ENCODE measurements around the gene ZNRF1. TPM values are rescaled to one million over a fixed set of nuclear protein-coding genes. Genes with fewer than 3 reads are reported as not detected.
"Not testable (repeated sequence)": the region's sequence is repeated elsewhere in the genome, so short reads cannot be mapped to it uniquely, and the experiment has no call there.

ZNRF1 gene
- total RNA-seq, 4 donors from 2014 or later = 7.5 to 20.7 (median 15.1) TPM

DNA sequence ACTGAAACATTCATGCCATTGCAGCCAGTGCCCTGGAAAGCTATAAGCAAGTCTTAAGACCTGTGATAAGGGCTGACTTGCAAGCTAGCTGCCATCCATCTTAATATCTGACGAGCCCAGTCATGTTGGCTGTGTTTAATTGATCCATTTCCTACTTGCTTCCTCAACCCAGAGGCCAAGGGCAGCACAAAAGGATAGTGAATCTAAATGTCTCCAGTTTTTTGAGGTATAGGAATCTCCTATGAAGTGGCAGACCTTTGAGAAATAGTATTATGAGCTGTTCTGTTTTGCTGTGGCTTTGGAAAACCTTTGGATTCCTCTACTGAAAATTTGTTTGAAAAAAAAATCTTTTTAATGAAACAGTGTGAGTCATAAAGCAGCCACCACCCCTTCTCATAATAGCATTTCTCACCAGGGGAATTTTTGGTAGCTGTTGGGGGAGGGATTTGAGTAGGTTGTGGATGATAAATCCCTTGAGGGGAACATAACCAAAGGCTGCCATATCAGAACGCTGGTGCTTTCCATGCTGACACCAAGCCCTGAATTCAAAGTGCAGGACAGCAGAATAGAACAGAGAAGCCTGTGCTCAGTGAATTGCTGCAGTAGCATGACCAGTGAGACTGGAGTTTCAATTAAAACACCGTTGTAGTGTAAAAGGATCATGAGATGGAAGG, 12.9 kb downstream of the ZNRF1 start:
- ATAC-seq (ENCODE audit: low FRiP score) (peak; percentile 98), DNase-seq (ENCODE audit: low spot score) (no peak)
- TF ChIP-seq, protein P1, sequence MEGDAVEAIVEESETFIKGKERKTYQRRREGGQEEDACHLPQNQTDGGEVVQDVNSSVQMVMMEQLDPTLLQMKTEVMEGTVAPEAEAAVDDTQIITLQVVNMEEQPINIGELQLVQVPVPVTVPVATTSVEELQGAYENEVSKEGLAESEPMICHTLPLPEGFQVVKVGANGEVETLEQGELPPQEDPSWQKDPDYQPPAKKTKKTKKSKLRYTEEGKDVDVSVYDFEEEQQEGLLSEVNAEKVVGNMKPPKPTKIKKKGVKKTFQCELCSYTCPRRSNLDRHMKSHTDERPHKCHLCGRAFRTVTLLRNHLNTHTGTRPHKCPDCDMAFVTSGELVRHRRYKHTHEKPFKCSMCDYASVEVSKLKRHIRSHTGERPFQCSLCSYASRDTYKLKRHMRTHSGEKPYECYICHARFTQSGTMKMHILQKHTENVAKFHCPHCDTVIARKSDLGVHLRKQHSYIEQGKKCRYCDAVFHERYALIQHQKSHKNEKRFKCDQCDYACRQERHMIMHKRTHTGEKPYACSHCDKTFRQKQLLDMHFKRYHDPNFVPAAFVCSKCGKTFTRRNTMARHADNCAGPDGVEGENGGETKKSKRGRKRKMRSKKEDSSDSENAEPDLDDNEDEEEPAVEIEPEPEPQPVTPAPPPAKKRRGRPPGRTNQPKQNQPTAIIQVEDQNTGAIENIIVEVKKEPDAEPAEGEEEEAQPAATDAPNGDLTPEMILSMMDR (IDR thresholded peaks at IDR 0.05) = no peak

DNA sequence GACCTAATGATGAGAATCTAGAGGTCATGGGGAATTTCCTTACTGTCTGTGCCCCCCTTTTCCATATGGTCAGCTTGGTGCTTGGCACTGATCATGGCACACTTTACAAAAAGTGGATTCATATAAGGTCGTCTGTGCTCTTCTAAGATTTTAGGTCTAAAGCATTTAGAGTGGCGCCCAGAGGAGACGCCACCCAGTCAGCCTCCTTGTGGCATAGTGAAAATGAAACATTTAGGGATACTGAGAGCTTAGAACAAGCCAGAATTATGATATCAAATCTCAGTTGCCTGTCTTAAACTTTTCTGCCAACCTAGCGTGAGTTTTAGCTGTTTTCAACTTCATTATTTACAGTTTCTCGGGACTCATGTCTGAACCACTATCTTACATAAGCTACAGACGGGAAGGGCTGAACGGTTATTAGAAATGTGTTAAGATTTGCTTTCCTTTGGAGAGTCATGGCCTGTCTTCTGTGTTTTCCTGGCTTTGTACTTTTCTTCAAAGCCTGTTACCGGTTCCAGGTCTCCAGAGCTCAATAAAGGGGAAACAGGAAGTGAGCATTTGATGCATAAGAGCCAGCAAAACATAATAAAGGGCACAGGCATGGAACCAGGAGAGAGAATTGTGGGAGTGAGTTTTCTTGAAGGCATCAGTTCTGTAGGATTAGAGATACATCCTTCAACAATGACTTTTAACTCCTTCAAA, 13.7 kb downstream of the ZNRF1 start:
- ATAC-seq (ENCODE audit: low FRiP score) (no peak), DNase-seq (ENCODE audit: low spot score) (no peak)
- TF ChIP-seq, protein P1 (IDR thresholded peaks at IDR 0.05) = no peak

GRCh38 chr16:75013123-75013522, 14.3 kb downstream of the ZNRF1 start:
- not testable (repeated sequence) for ATAC-seq (ENCODE audit: low FRiP score); DNase-seq (ENCODE audit: low spot score)

DNA sequence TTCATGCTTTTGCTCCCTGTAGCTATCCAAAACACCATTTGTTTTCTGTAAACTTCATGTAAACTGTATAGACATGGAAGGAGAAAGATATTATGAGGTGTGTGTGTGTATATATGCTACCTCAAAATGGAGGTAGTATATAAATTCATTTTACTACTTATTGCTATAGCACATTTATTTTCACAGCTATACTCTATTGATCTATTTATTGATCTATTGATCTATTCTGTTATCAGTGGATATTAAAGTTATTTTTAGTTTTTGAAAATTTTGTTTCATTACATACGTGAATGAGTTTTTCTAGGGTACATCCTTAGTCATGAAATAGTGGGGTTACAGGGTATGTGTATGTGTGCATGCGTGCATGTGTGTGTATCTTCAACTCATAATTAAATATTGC, 15.5 kb downstream of the ZNRF1 start:
- no peak for DNase-seq (ENCODE audit: low spot score)
- ATAC-seq (ENCODE audit: low FRiP score) = no peak
- TF ChIP-seq, protein P1 (IDR thresholded peaks at IDR 0.05) = no peak

DNA sequence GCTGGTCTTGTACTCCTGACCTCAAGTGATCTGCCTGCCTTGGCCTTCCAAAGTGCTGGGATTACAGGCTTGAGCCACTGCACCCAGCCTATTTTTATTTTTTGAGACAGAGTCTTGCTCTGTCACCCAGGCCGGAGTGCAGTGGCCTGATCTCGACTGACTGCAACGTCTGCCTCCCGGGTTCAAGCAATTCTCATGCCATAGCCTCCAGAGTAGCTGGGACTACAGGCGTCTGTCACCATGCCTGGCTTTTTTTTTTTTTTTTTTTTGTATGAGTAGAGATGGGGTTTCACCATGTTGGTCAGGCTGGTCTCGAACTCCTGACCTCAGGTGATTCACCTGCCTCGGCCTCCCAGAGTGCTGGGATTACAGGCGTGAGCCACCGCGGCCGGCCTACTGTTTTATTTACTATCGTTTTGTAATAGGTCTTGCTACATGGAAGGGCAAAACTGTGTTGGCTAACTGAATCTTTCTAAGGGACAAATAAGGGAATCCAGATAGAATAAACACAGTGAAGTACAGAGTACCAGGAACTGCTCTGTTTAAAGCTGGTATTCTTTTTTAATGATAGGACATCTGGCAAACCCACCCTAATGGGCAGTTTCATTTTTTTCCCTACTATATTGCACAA, 17.7 kb downstream of the ZNRF1 start:
- not testable (repeated sequence) for DNase-seq (ENCODE audit: low spot score); ATAC-seq (ENCODE audit: low FRiP score)

DNA sequence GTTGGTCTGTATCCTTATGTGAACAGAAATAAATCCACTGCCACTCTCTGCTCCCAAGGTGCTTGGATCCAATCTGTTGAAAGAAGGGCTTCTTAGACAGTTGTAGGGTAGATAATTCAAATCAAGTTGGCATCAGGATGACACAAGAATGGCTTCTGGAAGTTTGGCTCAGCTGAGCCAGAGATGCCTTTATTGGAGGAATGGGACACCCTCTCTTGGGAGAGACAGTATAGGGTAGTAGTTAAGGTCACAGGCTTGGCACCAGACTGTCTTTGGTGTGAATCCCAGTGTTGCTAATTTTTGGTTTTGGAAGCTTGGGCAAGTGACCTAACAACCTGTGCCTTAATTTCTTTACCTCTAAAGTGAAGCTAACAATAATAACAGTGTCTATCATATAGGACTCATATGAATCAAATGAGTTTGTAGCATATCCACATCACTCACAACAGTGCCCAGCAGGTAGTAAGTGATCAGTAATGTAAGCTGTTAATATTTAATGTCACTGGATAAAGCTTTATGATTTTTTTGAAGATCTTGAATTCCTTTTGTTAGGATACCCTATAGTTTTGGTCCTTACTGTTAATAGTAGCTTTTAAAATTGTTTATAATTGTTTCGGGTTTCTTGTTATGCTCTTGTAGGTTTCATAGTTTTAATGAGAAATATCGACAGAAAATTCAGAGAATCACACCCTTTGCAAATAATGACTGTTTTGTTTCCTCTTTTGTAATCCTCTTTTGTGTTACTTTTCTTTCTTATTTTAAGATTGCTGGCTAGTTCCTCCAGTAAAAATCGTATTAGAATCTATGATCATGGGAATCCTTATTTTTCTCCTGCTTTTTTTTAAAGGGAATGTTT, 19.1 kb downstream of the ZNRF1 start:
- TF ChIP-seq, protein P1 (IDR thresholded peaks at IDR 0.05) = no peak

DNA sequence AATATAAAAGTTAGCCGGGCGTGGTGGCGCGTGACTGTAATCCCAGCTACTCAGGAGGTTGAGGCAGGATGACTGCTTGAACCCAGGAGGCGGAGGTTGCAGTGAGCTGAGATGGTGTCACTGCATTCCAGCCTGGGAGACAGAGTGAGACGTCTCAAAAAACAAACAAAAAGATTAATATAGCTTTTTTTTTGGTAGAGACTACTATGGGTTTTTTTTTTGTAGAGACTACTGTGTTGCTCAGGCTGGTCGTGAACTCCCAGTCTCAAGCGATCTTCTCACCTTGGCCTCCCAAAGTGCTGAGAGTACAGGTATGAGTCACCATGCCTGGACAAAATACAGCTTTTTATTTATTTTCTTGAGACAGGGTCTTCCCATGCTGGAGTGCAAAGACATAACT, 20.2 kb downstream of the ZNRF1 start:
- ATAC-seq (ENCODE audit: low FRiP score) = no peak
- DNase-seq (ENCODE audit: low spot score) = no peak
- TF ChIP-seq, protein P1 (IDR thresholded peaks at IDR 0.05) = no peak

More for the DNA sequence above, 19.1 kb downstream of the ZNRF1 start:
- no peak for ATAC-seq (ENCODE audit: low FRiP score)
- no peak for DNase-seq (ENCODE audit: low spot score)
